Inflammatory macrophage (primary cell): ENCODE data around the gene SMOC2.
"Not testable (repeated sequence)": the region's sequence is repeated elsewhere in the genome, so short reads cannot be mapped to it uniquely, and the experiment has no call there.

Experiments used
- DNase-seq, 2 donors: peaks; one replicate each; pipeline ENCODE4 v3.0.0-alpha.2; 2020 to 2022

The SMOC2 gene

GRCh38 chr6:168542301-168542700, 101.3 kb downstream of the SMOC2 start:
- DNase-seq = no peak

DNA sequence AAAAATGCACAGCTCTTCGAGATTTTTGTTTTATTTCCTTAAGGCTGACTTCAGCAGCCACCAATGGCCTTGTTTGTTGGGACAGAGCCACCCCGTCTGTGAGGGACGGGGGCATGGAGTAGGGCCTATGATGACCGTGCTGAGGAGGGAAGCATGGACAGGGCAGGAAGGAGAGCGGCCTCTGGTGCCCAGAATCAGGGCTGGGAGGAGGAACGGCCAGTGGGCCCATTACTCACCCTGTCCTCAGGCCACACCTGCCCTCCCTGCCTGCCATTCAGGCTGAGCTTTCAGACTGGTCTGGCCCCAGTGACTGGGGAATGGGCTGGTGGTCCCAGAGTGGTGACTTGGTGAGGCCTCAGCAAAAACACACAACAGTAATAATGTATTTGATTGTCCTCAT, 104.4 kb downstream of the SMOC2 start:
- DNase-seq = no peak

DNA sequence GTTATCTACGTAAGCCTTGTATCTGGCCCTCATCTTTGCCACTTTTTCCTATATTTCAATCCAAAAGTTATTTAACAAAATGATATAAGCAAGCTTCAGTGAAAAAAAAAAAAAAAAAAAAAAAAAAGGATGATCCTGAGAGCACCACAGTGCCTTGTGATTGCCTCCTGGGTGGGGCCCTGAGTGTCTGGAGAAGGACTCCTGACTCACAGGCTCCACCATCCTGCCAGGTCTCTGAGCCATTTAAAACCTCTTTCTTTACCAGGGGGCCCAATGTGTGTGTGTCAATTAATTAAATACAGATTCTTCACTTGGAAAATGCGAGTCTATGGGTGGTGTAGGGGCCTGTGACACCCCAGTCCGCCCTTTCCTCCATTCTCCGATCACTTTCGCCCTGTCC, 105.2 kb downstream of the SMOC2 start:
- DNase-seq = no peak

- no peak for DNase-seq
Observed at GRCh38 chr6:168546730-168547129, 105.7 kb downstream of the SMOC2 start.

DNA sequence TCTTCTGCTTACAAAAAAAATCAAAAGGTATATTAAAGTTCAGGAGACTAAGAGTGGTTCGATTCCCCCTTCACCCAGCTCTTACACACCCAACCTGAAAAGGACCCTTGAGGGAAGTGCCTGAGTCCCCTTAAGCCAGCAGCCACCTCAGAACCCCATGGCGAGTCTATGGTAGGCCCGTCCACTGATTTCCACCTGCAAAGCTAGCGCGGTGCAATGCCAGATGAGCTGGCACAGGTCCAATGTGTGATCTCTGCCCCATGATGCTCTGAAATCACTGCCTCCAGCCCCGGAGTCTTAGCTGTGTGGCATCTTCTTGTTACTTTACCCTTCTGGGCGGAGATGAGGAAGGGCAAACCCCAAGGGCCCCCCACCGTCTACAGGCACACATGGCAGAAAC, 109.3 kb downstream of the SMOC2 start:
- DNase-seq = no peak

DNA sequence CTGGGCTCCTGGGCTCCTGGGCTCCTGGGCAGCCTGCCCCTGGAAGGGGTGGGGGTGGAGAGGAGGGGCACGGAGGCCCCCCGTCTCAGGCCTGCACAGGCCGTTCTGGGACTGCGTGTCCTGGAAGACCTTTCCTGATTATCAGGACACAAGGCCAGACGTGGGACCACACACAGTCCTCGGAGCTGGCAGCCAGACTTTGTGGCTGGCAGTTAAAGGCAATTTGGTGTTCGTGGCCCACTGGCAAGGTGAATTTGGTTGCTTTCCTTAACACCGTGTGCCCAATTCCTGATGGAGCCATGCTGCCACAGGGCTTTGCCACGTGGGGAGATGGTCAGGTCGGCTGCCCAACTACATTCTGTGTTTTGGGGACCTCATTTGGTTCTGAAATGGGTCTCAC, 113.5 kb downstream of the SMOC2 start:
- DNase-seq = no peak

DNA sequence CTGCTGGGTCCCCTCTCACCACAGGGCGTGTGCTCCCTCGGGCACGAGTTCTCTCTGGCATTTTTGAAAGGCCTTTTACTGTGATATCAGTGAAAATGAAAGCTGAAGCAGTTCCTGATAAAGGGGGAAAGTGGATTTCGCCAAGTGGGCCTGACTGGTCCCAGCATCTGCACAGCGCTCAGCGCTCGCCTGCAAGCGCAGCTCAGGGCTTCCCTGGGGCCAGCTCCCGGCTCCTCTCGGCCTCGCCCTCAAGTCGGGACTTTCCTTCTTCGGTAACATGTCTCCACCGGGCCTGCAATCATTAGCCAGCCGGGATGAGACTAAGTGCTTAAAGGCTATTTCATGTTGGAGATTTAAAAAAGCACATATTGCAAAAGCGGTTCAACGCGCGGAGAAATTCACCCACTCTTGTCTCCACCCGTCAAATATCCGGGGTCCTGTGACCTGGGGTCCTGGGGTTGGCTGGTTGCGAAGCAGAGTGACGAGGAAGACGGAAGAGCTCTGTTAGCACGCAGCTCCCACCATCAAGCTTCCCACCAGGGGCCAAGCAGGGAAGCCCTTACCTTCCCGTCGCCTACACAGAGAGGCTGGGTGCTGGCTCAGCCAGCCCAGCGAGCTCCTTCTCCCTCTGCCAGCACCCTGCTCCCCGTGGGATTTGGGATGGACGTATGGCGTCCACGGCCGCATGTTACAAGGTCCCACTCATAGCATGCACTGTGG, 114.1 kb downstream of the SMOC2 start:
- DNase-seq = no peak

- DNase-seq = no peak
Observed at GRCh38 chr6:168555618-168556273, 114.8 kb downstream of the SMOC2 start.

DNA sequence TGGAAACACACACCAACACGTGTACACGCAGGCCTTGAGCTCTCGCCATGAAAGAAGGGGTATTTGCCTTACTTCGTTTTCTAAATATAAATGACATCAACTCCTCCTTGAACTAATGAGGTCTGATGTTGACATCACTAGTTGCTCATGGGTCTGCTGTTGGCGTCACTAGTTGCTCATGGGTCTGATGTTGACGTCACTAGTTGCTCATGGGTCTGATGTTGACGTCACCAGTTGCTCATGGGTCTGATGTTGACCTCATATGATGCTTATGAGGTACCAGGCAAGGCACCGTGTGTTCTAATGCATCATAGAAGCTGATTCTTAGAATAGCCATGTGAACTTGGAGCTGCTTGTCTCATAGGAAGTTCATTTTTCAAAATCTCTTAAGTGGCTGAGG, 116.5 kb downstream of the SMOC2 start:
- DNase-seq = no peak

GRCh38 chr6:168558686-168559085, 117.7 kb downstream of the SMOC2 start:
- DNase-seq = no peak

GRCh38 chr6:168559574-168560098, 118.7 kb downstream of the SMOC2 start:
- no peak for DNase-seq

GRCh38 chr6:168560126-168560525, 119.1 kb downstream of the SMOC2 start:
- no peak for DNase-seq

GRCh38 chr6:168562576-168563151, 121.7 kb downstream of the SMOC2 start:
- DNase-seq = no peak

GRCh38 chr6:168563656-168564055, 122.7 kb downstream of the SMOC2 start:
- DNase-seq = no peak

- DNase-seq = no peak
Observed at GRCh38 chr6:168565112-168565511, 124.1 kb downstream of the SMOC2 start.

DNA sequence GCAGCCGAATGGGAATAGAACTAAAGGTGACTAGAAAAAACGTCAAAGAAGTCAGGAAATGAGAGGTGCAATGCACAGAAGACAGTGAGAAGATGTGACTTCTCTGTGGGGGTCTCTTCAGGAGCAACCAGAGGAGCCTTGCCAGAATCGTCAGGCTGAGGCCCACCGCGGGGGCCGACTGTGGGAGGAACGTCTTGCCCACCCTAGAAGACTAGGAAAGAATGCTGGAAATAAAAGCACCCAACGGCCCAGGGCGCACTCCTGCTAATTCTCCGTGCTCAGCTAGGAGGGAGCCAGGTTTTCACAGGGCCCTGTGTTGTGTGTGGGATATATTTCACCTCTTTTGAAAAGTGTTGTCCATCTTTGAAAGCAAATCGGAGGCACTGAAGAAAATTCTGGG, 129.2 kb downstream of the SMOC2 start:
- DNase-seq = no peak

DNA sequence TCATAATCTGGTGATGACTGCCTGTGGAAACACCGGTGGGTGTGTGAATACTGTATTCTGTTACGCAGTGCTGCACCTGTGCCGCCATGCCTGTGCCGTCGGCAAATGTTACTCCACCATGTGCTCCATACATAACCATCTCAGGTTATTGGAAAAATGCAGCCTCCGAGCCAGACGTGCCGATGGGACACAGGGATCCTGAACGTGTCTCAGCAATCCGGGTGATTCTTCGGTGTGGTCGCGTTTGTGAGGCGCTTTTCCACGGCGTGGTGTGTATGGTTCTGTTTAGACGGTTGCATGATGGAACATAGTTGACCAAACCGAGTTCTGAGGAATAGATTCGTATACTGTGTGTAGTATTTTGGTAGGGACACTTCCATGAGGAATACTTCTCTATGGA, 130.3 kb downstream of the SMOC2 start:
- no peak for DNase-seq

DNA sequence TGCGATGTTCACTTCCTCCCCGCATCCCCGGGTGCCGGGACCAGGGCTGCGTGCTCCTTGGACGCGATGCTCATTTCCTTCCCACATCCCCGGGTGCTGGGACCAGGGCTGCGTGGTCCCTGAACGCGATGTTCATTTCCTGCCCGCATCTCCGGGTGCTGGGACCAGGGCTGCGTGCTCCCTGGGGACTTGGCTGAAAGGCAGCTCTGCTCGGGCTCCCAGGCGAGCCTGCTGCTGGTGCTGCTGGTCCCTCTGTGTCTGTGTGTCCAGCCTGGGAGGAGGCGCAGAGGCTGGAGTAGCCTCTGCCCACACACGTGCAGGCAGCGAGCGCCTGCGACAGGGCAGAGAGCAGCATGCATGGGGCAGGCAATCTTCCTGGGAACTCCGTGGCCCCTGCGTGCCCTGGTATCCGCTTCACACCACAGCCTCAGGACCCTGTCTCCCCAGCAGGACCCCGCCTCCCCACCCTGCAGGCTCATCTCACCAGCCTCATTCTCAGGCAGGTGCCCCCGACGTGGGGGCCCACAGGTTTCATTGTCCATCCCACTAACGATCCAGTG, 132.4 kb downstream of the SMOC2 start:
- not testable (repeated sequence) for DNase-seq

DNA sequence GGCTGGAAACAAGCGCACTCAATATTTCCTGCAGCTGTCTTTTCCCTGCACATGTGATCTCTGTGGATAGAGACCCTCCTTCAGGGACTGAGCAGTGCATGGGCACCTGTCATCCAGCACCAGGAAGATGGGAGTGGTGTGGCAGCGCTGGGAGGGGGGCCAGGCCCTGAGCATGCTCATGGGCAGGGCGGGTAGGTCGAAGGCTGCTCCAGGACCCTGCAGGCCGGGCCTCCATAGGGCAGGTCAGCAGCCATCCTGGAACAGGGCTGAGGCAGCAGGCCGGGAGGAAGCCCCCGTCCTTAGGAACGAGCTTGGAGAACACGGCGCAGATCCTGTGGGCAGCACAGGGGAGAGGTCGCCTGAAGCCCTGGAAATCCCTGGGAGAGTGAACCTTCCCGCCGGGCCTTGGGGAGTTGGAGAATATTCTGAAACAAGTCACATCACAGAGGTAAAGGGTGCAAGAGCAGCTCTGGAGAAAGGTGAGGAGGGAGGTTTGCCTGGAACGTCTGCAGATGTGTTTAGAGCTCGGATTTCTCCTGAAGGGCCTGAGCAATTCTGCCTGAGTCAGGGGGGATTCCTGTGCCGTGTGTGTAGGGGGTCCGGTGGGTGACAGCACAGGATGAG, 133.2 kb downstream of the SMOC2 start:
- DNase-seq = no peak

GRCh38 chr6:168574699-168575195, 133.8 kb downstream of the SMOC2 start:
- DNase-seq = no peak

DNA sequence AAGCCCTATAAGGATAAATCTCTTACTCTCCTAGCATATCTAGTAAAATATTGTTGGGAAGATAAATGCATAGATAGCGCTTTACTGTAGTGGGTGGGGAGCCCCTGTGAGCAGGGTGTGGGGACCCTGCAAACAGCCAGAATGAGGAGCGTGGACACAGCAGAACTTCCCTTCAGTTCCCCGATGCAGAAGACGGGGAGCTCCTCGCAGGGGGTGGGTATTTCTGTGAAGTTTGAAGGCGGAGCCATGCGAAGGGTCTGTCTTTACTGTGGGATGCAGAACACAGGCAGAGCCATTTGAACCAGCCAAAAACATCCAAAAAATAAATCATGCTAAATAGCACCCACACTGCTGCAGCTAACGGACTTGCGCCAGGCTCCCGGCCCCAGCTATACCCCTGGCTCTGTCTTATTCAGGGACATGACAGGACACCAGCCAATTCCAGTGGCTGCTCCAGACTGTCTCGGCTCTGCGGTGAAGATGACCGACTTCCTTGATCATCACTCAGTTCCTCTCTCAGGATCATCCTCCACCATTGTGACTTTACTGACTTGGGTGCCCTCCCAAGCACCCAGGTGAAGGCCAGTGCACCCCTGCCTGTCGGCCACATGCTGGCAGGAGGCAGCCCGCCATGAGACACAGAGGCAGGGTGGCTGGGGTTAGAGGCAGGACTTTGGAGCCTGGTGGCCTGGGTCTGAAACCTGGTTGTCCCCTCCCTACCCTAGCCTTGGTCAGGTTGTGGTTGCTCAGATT, 134.5 kb downstream of the SMOC2 start:
- DNase-seq = no peak

DNA sequence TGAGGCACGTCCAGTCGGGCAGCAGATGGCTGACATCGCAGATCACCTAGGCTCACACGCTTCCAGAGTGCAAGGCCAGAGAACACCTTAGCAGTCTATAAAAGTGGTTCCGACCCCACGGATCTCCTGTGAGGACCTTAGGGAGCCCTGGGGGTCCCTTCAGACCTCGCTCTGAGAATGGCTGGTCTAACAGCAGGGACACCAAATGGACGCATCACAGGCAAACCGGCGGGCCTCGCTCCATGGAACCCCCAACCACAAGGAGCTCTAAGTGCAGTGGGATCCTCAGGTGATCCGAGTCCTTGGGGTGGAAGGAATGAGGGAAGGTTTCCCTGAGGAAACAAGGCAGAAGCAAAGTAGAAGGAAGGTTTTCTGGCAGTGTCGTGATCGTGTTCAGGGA, 135.4 kb downstream of the SMOC2 start:
- DNase-seq = no peak
